ENCODE measurements around the gene SLC6A4. TPM values are rescaled to one million over a fixed set of nuclear protein-coding genes. Genes with fewer than 3 reads are reported as not detected.

Gene SLC6A4
- total RNA-seq, 1 experiment from 2014 or later = 0.02 TPM

DNA sequence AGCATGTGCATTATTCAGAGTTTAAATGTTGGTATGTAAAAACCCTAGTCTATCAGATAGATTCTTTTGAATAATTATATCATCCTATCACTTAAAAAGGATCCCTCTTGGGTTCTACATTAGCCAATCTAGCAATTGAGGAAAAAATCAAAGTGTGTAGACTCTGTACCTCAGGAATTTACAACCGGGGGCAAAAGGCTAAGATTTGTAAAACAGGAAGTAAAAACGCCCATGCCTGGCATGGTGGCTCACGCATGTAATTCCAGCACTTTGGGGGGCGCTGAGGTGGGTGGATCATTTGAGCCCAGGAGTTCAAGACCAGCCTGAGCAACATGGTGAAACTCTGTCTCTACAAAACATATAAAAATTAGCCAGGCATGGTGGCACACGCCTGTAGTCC, 58.6 kb downstream of the SLC6A4 start:
- H3K4me1 ChIP-seq (ENCODE audit: insufficient read depth, low read length) = no peaks in the 10 kb centered on the region
- H3K56ac ChIP-seq (ENCODE audit: insufficient read length, low read depth, low read length) = no peak overlapping the region
- H3K18ac ChIP-seq (ENCODE audit: insufficient read length, low read depth, low read length) = no peak overlapping the region

More for the DNA sequence above, 58.6 kb downstream of the SLC6A4 start:
- Histone ChIP-seq H3K23me2 (ENCODE audit: insufficient read length, low read depth, low read length, poor library complexity, severe bottlenecking) (no peaks in the 10 kb centered on the region), H3K4ac (ENCODE audit: low read depth, low read length) (no peak overlapping the region), H3K27ac (ENCODE audit: insufficient read length, low read depth, low read length) (no peak overlapping the region), H2BK15ac (ENCODE audit: low read depth, low read length) (no peak overlapping the region), H3K79me1 (ENCODE audit: insufficient read depth, low read depth, low read length, poor library complexity, severe bottlenecking) (no peaks in the 10 kb centered on the region), H3K14ac (ENCODE audit: insufficient read depth, low read length) (no peak overlapping the region), H2BK120ac (ENCODE audit: low read depth, low read length, poor library complexity, severe bottlenecking) (no peak overlapping the region), H4K5ac (ENCODE audit: insufficient read length, low read depth, low read length) (no peak overlapping the region), H4K91ac (ENCODE audit: insufficient read length, low read depth, low read length) (no peak overlapping the region), H3T11ph (ENCODE audit: low read length) (no peak overlapping the region), H2AK5ac (ENCODE audit: insufficient read length, low read length) (no peak overlapping the region), H3K23ac (ENCODE audit: insufficient read length, low read depth, low read length) (no peak overlapping the region), H3K4me2 (ENCODE audit: insufficient read depth, insufficient read length, low read length) (no peak overlapping the region), H3K79me2 (ENCODE audit: insufficient read depth, low read length) (no peaks in the 10 kb centered on the region), H3K9ac (ENCODE audit: extremely low read depth, insufficient read length, low read length) (no peak overlapping the region), H2BK20ac (ENCODE audit: low read depth, low read length, poor library complexity, severe bottlenecking) (no peak overlapping the region), H4K20me1 (ENCODE audit: control insufficient read depth, insufficient read depth, insufficient read length) (no peaks in the 10 kb centered on the region), H2BK12ac (ENCODE audit: insufficient read length, low read depth, low read length) (no peak overlapping the region), H2AFZ (ENCODE audit: low read length) (no peak overlapping the region), H3K9me3 (ENCODE audit: control insufficient read depth, low read depth, low read length) (no peaks in the 10 kb centered on the region), H3K27me3 (ENCODE audit: insufficient read depth, low read length) (no peaks in the 10 kb centered on the region), H4K8ac (replicated peaks; ENCODE audit: insufficient read length, low read depth, low read length) (no peak overlapping the region), H2BK5ac (ENCODE audit: insufficient read length, low read length) (no peak overlapping the region)
- TF ChIP-seq, protein P1, sequence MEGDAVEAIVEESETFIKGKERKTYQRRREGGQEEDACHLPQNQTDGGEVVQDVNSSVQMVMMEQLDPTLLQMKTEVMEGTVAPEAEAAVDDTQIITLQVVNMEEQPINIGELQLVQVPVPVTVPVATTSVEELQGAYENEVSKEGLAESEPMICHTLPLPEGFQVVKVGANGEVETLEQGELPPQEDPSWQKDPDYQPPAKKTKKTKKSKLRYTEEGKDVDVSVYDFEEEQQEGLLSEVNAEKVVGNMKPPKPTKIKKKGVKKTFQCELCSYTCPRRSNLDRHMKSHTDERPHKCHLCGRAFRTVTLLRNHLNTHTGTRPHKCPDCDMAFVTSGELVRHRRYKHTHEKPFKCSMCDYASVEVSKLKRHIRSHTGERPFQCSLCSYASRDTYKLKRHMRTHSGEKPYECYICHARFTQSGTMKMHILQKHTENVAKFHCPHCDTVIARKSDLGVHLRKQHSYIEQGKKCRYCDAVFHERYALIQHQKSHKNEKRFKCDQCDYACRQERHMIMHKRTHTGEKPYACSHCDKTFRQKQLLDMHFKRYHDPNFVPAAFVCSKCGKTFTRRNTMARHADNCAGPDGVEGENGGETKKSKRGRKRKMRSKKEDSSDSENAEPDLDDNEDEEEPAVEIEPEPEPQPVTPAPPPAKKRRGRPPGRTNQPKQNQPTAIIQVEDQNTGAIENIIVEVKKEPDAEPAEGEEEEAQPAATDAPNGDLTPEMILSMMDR (conservative IDR thresholded peaks at IDR 0.05) = no peak
- Mint-ChIP-seq H3K4me1 (no peaks in the 10 kb centered on the region), H3K4me3 (no peak overlapping the region), H3K36me3 (ENCODE audit: insufficient read depth in 1 of 3, low read depth in 3 of 3) (peaks cover 15 to 58% (median 49%) of the 10 kb centered on the region in 3 experiments; a peak in 6 of 7 replicates), H3K27me3 (ENCODE audit: low read depth) (no peaks in the 10 kb centered on the region), H3K9me3 (no peaks in the 10 kb centered on the region), H3K27ac (no peak overlapping the region)
- no CpG with 5 or more reads among the region's 5 CpGs for WGBS (ENCODE audit: extremely low coverage, insufficient read length, low lambda C conversion rate)
- DNase-seq = no peak

Measured in H9 (cell line).